Breast epithelium (tissue), 3 donors: ENCODE data around the gene BRINP1.

ENCODE experiments used
- CTCF ChIP-seq, 3 donors: fragments of 450-650 bp; IDR thresholded peaks; one replicate each; pipeline ENCODE4 v1.5.1; 2016 to 2017; ENCODE audit warnings: antibody characterized with exemption in 3 of 3, mild to moderate bottlenecking in 3 of 3, moderate library complexity in 3 of 3
- POLR2A ChIP-seq: fragments of 450-650 bp; IDR thresholded peaks from one replicate; pipeline ENCODE4 v1.6.1; 2016; ENCODE audit warnings: antibody characterized with exemption, mild to moderate bottlenecking, moderate library complexity

- no peak for TF ChIP-seq CTCF (IDR thresholded peaks at IDR 0.05)
- no peak for TF ChIP-seq POLR2A
Observed at GRCh38 chr9:119284587-119285337, 84.5 kb downstream of the BRINP1 start.
